Stimulated activated CD4-positive, alpha-beta T cell treated with anti-CD3 and anti-CD28 coated beads, Interleukin-2, amount 100 ng/mL, for 48 hours (primary cell): ENCODE measurements around the gene RIMS1.

Experiments
- DNase-seq, 2 donors: peaks; one replicate each; pipeline ENCODE4 v3.0.0-alpha.2; 2020

RIMS1 gene

DNA sequence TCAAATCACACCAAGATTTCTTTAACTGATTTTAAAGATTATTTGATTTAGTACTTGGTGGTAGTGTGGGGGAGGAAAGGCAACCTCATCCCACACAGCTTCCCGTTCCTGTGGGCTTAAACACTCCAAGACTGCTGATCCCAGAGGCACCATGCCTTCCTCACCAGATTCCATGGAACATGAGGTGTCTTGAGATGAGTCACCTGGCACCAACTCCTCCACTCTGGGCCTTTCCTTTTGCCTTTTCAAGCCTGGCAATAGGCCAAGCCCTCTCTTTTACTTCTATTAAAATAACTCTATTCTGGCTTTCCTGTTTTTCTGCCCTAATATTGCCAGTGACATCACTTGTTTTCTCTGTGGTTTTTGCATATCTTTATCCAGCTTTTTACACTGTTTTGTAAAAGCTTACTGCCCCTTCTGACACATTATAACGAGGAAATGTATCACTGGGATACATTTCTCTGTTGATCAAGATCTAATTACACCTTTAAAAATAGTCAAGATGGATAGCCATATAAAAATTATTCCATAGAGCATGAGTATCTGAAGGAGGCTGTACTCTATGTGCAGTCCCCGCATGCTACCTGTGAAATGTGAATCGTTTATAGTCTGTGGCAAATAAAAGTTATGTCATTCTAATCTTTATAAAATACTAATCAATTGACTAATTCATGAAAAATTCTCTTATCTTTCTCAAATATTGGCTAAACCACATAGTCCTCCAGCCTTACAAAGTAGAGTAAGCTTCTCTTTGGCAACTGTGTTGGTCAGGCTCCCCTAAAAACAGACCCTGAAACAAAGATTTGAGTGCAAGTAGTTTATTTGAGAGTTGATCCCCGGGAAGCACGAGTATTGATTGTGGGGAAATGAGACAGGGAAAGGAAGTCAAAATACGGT is 477.7 kb downstream of the RIMS1 start:
- DNase-seq = no peak

GRCh38 chr6:72365773-72366172 is 479.4 kb downstream of the RIMS1 start:
- no peak for DNase-seq

GRCh38 chr6:72367439-72367838 is 481.1 kb downstream of the RIMS1 start:
- DNase-seq = no peak

DNA sequence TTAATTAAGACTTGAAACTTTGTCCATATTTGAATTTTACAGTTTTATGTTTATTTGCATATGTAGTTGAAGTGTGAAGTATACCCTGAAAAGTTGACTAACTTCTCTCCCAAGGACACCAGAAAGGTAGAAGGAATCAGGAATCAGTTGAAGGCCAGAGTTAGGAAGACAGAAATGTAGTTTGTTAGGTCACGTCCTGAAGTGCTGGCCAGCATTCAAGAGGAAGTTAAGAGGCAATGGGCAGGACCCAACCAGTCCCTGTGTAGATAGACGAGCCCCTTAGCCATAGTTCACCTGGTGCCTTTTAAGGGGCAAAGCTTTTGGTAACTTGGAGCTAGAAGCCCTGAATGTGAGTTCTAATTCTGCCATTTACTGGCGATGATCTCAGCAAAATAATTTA is 485.1 kb downstream of the RIMS1 start:
- no peak for DNase-seq

- DNase-seq = no peak
Measured at GRCh38 chr6:72374172-72374571, 487.8 kb downstream of the RIMS1 start.

GRCh38 chr6:72374857-72375256 is 488.5 kb downstream of the RIMS1 start:
- no peak for DNase-seq

DNA sequence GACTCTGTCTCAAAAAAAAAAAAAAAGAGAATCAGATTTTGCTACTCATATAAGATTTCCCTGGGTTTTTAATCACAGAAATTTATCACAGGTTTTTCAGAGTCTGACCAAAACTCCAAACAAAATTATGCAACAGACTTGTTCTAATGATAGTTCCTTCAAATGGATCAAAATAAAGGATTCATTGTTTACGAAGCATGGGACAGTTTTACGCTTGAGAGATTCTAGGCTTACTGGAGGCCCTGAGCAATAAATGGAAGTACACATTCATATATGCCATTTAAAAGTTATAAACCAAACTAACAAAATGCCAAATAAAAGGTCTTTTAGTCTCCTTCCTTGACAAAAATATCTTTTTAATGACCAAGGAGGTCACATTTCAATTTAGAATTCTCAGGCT is 490.4 kb downstream of the RIMS1 start:
- DNase-seq = no peak

GRCh38 chr6:72381076-72381475 is 494.7 kb downstream of the RIMS1 start:
- no peak for DNase-seq

- DNase-seq = no peak
Measured at GRCh38 chr6:72382602-72383529, 496.5 kb downstream of the RIMS1 start.

- DNase-seq = no peak
Measured at GRCh38 chr6:72386324-72386723, 500.0 kb downstream of the RIMS1 start.

GRCh38 chr6:72389698-72390097 is 503.3 kb downstream of the RIMS1 start:
- DNase-seq = no peak

GRCh38 chr6:72390548-72390947 is 504.2 kb downstream of the RIMS1 start:
- no peak for DNase-seq

- no peak for DNase-seq
Measured at GRCh38 chr6:72401865-72402264, 515.5 kb downstream of the RIMS1 start.

DNA sequence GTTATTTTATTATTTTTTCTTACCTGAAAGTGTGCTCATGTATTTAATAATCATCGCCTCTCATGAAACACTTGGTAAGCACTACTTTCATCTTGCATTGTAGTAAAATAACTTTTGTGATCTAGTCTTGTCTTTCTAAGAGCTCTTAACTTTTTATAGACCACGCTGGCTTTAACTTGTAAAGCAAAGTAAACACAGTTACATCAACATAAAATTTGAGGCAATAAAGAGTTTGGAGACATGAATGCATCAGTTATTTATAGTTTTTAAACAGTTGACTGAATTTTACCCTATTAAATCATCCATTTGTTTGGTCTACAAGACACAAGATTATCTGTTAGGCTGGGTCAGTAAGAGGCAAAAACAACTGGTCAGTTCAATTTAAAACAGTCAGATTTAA is 517.1 kb downstream of the RIMS1 start:
- no peak for DNase-seq

DNA sequence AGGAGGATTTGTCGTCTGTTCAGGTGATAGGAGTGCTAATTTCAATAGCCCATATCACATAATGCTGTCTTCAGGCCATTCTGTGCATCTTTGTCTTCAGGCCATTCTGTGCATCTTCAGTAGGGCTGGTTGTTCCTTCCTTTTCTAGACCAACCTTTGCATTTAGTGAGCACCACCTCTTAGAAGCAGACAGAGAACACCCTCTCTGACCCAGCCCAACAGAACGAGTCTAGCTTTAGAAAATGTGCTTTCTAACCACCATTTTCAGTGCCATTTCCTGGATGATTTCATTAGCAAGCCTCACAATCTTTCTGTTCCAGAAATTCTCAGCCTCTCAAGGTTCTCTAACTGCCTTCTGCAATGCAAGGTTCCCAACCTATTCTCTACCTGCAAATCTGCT is 520.2 kb downstream of the RIMS1 start:
- no peak for DNase-seq

DNA sequence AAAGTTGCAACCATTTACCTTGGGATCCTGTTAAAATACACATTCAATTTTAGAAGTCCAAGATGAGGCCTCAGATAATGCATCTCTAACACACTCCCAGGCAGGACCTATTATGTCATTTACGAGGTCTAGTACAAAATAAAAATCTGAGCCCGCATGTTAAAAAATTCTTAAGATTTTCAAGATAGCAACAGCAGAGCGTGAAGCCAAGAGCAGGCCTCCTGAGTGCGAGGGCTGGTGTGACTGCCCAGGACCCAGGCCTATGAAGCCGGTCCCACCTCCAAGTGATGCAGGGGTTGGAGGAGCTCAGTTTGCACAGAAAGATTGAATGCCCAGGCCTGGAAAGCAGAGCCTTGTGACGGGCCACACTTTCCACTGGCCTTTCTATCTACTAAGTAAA is 524.4 kb downstream of the RIMS1 start:
- DNase-seq = no peak

DNA sequence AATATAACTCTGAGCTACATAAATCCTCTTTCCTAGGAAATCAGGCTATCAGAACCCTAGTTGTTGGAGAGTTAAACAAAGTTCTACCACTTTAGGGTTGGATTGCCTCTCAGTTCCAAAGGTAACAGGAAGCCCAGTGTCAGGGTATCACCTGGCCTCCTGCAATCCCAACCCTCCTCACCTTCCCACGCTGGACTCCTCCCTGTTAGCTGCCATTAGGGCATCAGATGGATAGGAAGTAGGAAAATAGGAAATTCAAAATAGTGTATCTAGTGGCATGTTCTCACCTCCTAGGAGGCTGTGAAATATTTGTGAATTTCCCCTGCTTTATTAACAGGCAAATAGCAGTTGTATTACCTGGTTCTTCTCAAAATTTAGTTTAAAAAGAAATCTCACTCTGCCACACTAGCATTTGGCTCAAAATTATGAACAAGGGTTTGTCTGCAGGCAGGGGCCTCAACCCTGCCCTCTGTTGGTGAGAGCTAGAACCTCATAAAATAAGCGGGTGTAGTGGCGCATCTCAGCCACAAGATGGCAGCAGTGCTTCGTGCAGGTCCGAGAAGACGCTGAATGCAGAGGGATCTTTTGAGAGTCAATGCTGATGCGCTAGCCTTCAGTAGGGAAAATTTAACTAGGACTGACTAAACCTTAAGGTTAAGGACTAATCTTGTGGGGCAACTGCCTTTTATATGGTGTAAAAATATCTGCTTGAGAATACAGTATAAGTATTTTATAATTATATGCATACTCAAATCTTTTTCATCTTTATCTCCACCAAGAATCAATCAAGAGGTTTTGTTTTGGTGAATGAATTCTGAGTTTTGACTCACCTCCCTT is 525.7 kb downstream of the RIMS1 start:
- peak; percentile 65 to 77 for DNase-seq

GRCh38 chr6:72412709-72413044 is 526.3 kb downstream of the RIMS1 start:
- no peak for DNase-seq

GRCh38 chr6:72413884-72414283 is 527.5 kb downstream of the RIMS1 start:
- DNase-seq = no peak

GRCh38 chr6:72414657-72415056 is 528.3 kb downstream of the RIMS1 start:
- no peak for DNase-seq

GRCh38 chr6:72416744-72417465 is 530.6 kb downstream of the RIMS1 start:
- DNase-seq = no peak

- no peak for DNase-seq
Measured at GRCh38 chr6:72417759-72418158, 531.4 kb downstream of the RIMS1 start.
